IPS-15b (cell line): ENCODE results near the gene DPH3.
A peak's percentile ranks its signal among the peaks of the same experiment; 100 is the strongest.
"Not testable (repeated sequence)": the region's sequence is repeated elsewhere in the genome, so short reads cannot be mapped to it uniquely, and the experiment has no call there.

Experiments used
- H3K27me3 ChIP-seq: one replicate; pipeline ENCODE4 v1.6.1; 2013; ENCODE audit warnings: low read length; ENCODE audit not compliant: control insufficient read depth, insufficient read depth
- H3K36me3 ChIP-seq: one replicate; pipeline ENCODE4 v1.6.1; 2013; ENCODE audit warnings: low read length; ENCODE audit not compliant: control insufficient read depth, insufficient read depth
- H3K4me1 ChIP-seq: one replicate; pipeline ENCODE4 v1.6.1; 2013; ENCODE audit warnings: mild to moderate bottlenecking, low read length; ENCODE audit not compliant: control insufficient read depth, insufficient read depth
- H3K4me3 ChIP-seq: one replicate; pipeline ENCODE4 v1.5.1; 2013; ENCODE audit warnings: low read depth, low read length
- H3K9ac ChIP-seq: one replicate; pipeline ENCODE4 v1.6.1; 2013; ENCODE audit warnings: low read depth, mild to moderate bottlenecking, low read length
- H3K9me3 ChIP-seq: one replicate; pipeline ENCODE4 v1.6.1; 2013; ENCODE audit warnings: mild to moderate bottlenecking, low read length; ENCODE audit not compliant: control insufficient read depth, insufficient read depth

Gene DPH3

DNA sequence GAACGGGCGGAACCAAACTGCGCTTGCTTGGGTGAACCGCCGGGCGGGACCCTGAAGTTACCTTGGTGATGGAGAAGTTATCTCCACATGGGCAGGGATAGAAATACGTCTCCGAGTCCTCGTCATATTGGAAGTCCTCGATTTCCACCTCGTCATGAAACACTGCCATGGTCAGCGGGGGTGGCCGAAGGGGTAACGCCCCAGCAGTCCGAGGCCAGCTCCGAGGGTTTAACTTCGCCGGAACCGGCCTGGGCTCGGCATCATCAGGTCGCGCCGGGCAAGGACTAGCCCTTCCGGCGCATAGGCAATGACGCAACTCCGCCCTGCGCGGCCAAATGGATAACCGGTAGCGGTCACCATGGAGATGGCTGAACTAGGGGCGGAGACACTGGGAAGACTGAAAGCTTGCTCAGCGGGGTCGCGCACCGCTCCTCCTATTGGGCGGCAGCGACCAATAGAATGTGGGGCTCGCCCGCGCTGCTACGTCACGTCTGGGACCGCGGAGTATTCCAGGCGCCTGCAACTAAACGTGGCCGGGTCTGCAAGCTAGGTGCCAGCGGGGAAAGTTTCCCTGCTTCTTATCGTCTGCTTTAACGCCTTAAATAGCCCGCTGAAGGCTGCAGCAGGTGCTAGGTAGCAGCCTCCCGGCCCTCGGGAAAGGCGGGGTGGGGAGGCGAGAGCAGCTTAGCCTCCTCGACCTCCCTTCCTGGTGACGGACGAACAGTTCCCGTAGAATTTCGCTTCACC lies at the start of gene DPH3, which contains the start of gene OXNAD1:
DPH3 (minus strand) TSS at position 236 of the 747 bp plus-strand sequence; CDS start at position 169, 67 bp downstream.
OXNAD1 (plus strand) TSS at position 505 of the 747 bp plus-strand sequence. CDS start 5,741 bp downstream, outside the sequence.
- Histone ChIP-seq H3K9ac (peak within 1 kb of the TSS; percentile 94), H3K4me1 (peaks cover 8% of the 10 kb centered on the region), H3K36me3 (no peaks in the 10 kb centered on the region), H3K4me3 (peak within 1 kb of the TSS; percentile 99), H3K27me3 (no peaks in the 10 kb centered on the region), H3K9me3 (no peaks in the 10 kb centered on the region)

- no peaks in the 10 kb centered on the region for H3K4me1 ChIP-seq
- H3K36me3 ChIP-seq, result no peaks in the 10 kb centered on the region
- no peak overlapping the region for H3K4me3 ChIP-seq
- H3K9me3 ChIP-seq, result no peaks in the 10 kb centered on the region
- H3K9ac ChIP-seq, result no peak overlapping the region
- H3K27me3 ChIP-seq, result no peaks in the 10 kb centered on the region
These were observed 49.3 kb upstream of the DPH3 start for GRCh38 chr3:16313886-16314645.

- no peak overlapping the region for H3K9ac ChIP-seq
- no peaks in the 10 kb centered on the region for H3K4me1 ChIP-seq
- no peaks in the 10 kb centered on the region for H3K9me3 ChIP-seq
- H3K27me3 ChIP-seq, result no peaks in the 10 kb centered on the region
- no peak overlapping the region for H3K4me3 ChIP-seq
- no peaks in the 10 kb centered on the region for H3K36me3 ChIP-seq
These were observed 47.3 kb upstream of the DPH3 start for GRCh38 chr3:16311960-16312451.

DNA sequence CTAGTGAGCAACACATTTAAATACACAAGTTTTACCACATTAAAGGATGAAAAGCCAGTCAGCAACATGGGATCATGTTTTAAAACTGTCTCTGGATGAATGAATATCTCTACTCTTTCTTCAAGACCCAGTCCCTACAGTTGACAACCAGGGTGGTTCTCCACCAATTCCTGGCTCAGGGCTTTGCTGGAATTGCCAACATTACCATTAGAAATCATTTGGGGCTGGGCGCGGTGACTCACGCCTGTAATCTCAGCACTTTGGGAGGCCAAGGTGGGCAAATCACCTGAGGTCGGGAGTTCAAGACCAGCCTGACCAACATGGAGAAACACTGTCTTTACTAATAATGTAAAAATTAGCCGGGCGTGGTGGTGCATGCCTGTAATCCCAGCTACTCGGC lies 45.7 kb upstream of the DPH3 start:
- H3K4me3 ChIP-seq, H3K27me3 ChIP-seq, H3K9me3 ChIP-seq, H3K4me1 ChIP-seq, H3K36me3 ChIP-seq, H3K9ac ChIP-seq: not testable (repeated sequence)

DNA sequence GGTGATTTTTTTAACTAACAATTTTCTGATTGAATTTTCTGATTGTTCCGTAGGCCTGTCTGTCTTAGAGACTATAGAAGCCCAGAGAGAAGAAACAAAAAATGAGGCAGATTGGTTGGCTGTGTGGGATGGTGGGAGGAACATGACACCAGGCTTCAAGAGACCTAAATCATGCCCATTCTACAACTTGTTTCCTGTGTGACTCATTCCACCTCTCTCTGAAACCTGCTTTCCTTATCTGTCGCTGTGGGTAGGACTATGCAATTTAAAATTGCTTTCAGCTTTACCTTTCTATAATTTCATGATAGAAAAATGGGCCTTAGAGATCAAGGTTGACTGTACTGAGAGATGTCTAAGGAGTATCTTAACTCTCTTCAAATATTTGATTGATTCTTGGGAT lies 44.8 kb upstream of the DPH3 start:
- no peaks in the 10 kb centered on the region for H3K9me3 ChIP-seq
- H3K4me3 ChIP-seq, result no peak overlapping the region
- H3K36me3 ChIP-seq, result peaks cover 4% of the 10 kb centered on the region
- H3K9ac ChIP-seq, result no peak overlapping the region
- H3K27me3 ChIP-seq, result no peaks in the 10 kb centered on the region
- no peaks in the 10 kb centered on the region for H3K4me1 ChIP-seq

DNA sequence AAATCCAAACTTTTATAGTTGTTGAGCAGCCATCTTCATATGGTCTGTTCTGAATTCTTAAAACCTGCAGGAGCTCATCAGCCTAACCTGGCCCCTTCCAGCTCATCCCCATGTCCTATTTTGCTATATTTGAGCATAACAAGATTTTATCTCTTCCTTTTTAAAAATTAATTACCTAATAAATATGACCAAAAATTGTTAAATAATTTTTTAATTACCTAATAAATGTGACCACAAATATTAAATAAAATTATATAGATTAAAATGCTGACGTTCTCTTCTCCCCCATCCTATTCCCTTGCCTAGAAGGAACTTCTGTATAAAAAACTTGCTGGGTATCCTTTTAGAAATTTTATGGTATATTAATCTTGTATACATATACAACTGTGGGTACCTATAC lies 44.0 kb upstream of the DPH3 start:
- no peaks in the 10 kb centered on the region for H3K9me3 ChIP-seq
- H3K4me3 ChIP-seq, result no peak overlapping the region
- no peaks in the 10 kb centered on the region for H3K27me3 ChIP-seq
- no peak overlapping the region for H3K9ac ChIP-seq
- H3K4me1 ChIP-seq, result no peaks in the 10 kb centered on the region
- H3K36me3 ChIP-seq, result peaks cover 4% of the 10 kb centered on the region

- Histone ChIP-seq H3K4me3 (no peak overlapping the region), H3K9me3 (no peaks in the 10 kb centered on the region), H3K9ac (no peak overlapping the region), H3K4me1 (peaks cover 6% of the 10 kb centered on the region), H3K36me3 (peaks cover 4% of the 10 kb centered on the region), H3K27me3 (no peaks in the 10 kb centered on the region)
These were observed 43.2 kb upstream of the DPH3 start for GRCh38 chr3:16307832-16308531.

DNA sequence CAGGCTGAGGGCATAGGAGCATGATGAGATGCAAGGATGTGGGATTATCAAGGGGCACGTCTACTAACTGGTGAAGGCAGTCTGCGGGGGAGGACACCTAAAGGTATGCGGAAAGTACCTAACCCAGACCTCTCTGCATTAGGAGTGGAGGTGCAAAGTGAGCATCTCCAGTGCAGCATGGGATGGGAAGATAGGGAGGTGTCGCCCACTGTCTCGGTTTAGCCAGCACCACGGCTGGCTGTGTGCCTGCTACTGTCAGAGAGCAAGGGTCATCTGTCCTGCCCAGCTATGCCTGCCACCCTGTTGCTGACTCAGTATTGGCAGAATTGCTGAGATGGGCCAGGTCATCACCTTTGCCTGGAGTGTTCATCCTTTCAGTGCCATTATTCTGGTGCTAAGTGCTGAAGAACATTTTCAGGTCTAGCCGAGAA lies 40.4 kb upstream of the DPH3 start:
- H3K36me3 ChIP-seq, result peaks cover 4% of the 10 kb centered on the region
- no peak overlapping the region for H3K9ac ChIP-seq
- H3K4me3 ChIP-seq, result no peak overlapping the region
- peaks cover 27% of the 10 kb centered on the region for H3K4me1 ChIP-seq
- H3K9me3 ChIP-seq, result no peaks in the 10 kb centered on the region
- H3K27me3 ChIP-seq, result no peaks in the 10 kb centered on the region

DNA sequence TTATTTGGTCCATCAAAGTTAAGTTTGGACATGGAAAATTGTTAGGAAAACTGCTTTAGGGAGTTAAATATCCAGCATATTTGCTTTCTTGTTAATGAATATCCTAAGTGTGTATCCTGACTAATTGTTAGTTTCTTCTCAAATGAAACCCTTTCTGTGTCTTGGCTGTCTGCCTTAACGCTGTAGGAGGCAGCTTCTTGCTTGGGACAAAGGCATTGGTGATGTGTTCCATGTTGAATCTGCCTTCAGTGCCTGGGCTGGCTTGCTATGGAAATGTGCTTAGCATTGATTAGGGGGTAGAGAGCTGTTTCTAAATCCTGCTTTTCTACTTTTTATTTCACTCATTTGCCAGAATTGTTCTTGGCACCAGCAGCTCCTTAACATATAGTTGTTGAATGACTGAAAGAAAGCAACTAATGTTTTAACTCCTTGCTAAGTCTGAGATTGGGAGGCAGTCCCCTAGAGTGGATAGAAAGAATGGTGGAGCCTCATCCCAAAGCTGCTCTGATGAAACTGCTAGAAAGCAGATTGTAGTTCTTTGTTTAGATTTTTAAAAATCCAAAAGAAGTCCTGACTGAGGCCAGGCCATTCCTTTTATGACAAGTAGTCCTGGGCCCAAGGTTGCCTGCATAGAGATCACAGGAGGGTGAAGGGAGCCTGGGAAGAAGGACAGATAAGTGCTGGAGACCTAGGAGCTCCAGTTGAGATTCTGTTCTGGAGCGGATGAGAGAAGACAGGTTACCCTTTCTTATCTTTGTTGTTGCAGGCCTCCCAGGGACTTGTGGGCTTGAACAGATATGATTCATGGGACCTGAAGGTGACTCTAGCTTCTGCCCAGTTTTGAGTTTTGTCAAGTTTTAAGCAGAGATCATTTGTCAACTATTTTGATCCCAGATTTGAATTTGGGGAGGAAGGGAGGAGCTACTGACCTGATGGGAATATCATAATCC lies 39.6 kb upstream of the DPH3 start:
- Histone ChIP-seq H3K9ac (no peak overlapping the region), H3K4me1 (peaks cover 27% of the 10 kb centered on the region), H3K36me3 (peaks cover 4% of the 10 kb centered on the region), H3K9me3 (no peaks in the 10 kb centered on the region), H3K4me3 (no peak overlapping the region), H3K27me3 (no peaks in the 10 kb centered on the region)

- Histone ChIP-seq H3K9me3 (no peaks in the 10 kb centered on the region), H3K9ac (no peak overlapping the region), H3K4me1 (peaks cover 27% of the 10 kb centered on the region), H3K4me3 (no peak overlapping the region), H3K27me3 (no peaks in the 10 kb centered on the region), H3K36me3 (peaks cover 4% of the 10 kb centered on the region)
These were observed 38.4 kb upstream of the DPH3 start for GRCh38 chr3:16303037-16303575.
